ENCODE results near the gene ELAVL1. TPM values are rescaled to one million over a fixed set of nuclear protein-coding genes. Genes with fewer than 3 reads are reported as not detected.

The ELAVL1 gene
- total and polyA plus RNA-seq, 9 of the 15 experiments (the other 6 are each of a cell fraction or from before 2014, with no cell fraction given), result 4.3 to 172 (median 69.2) TPM

DNA sequence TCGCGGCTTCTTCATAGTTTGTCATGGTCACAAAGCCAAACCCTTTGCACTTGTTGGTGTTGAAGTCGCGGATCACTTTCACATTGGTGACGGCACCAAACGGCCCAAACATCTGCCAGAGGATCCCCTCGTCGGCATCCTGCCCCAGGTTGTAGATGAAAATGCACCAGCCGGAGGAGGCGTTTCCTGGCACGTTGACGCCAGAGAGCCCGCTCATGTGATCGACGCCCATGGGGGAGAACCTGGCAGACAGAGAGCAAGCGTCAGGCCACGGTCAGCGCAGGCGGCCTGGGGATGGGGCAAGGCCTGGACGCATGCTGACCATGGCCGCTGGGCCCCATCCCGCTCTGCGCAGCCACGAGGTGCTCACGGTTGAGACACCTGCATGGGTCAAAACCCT, 41.9 kb downstream of the ELAVL1 start:
- Histone ChIP-seq H3K27ac (ENCODE audit: extremely low read depth, low read depth, low read length) (no peak overlapping the region), H3K9ac (ENCODE audit: insufficient read depth in 1 of 2, low read depth in 2 of 2, low read length in 2 of 2) (peak overlapping the region in 1 of 2 experiments; percentile 26; a peak in 1 of 4 replicates), H3K4me2 (ENCODE audit: insufficient read depth, low read length) (no peak overlapping the region), H3K9me1 (ENCODE audit: control insufficient read depth, insufficient read depth, low read length) (no peaks in the 10 kb centered on the region), H3K36me3 (ENCODE audit: control insufficient read depth, insufficient read depth, low read length) (peaks cover 93% of the 10 kb centered on the region; the same call in 2 of the 3 replicates), H2AFZ (ENCODE audit: low read depth, low read length) (no peak overlapping the region), H3K79me2 (ENCODE audit: control insufficient read depth, insufficient read depth, low read length) (no peaks in the 10 kb centered on the region), H4K20me1 (replicated peaks; ENCODE audit: control insufficient read depth, insufficient read depth, low read length) (no peaks in the 10 kb centered on the region), H3K4me3 (no peak overlapping the region), H3K4me1 (replicated peaks in 1 of 2; ENCODE audit: control insufficient read depth in 2 of 2, insufficient read depth in 2 of 2, low read length in 2 of 2) (peaks cover 4 to 7% of the 10 kb centered on the region in 2 experiments; a peak in 4 of 5 replicates), H3K9me3 (replicated peaks; ENCODE audit: control insufficient read depth, insufficient read depth, low read depth, low read length) (no peaks in the 10 kb centered on the region), H3K27me3 (ENCODE audit: control insufficient read depth in 2 of 2, insufficient read depth in 2 of 2, low read length in 2 of 2) (no peaks in the 10 kb centered on the region)
- no peak for DNase-seq (ENCODE audit: extremely low read depth in 1 of 4, low spot score in 3 of 4)
- BruUV-seq (replicated peaks), result no TSS peak
- TF ChIP-seq POLR2G (IDR thresholded peaks at IDR 0.05; ENCODE audit: low read depth, low read length), result peak; percentile 64
- no peak for TF ChIP-seq ZBTB17 (CRISPR knock-in tag; IDR thresholded peaks at IDR 0.05)
- TF ChIP-seq RBM22 (IDR thresholded peaks at IDR 0.05; ENCODE audit: low read depth, low read length, poor library complexity, severe bottlenecking), result peak; percentile 57
- WGBS (ENCODE audit: insufficient coverage, low coverage, missing lambda C conversion rate), result 94% methylated on average over 22 of the region's 25 CpGs
- no peak for FAIRE-seq
- in situ Hi-C loops (cut with MboI), result no loop called here
- POLR2A ChIA-PET, result interaction anchor here (1.2 kb wide), 1 partner anchor 14 kb away, joined by 3 read pairs; no protein-coding TSS in a partner anchor
- no peak for ATAC-seq
- intact Hi-C loops (cut with micrococcal nuclease), result no loop called here
- CTCF ChIA-PET (ENCODE audit: low intra/inter-chr PET ratio), result no interaction called here

DNA sequence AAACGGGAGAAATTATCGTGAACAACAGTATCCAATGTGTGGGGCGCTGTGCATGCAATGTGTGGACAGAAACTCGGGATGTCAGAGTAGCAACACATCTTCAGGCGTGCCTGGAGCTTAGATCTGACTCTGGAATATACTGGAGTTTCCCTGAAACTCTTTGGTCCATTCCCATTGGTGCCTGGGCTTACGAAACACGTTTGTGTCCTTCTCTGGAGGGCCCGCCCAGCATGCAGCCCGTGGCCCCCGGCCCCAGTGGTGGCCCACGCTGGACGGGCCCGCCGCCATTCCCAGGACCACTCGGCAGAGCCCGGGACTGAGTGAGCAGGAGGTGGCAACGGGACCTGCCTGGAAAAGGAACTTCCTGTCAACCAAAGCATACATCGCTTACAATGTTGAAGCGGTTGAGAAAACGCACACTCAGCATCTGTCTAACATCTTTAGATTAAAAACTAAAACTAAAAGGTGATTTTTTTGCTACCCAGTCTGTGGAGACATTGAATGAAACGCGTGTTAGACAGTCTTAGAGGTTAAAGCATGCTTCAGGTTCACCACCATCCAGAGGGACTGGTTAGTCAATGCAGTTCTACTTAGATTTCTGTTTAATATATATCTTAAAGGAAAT, 42.7 kb downstream of the ELAVL1 start:
- WGBS (ENCODE audit: insufficient coverage, low coverage, missing lambda C conversion rate), result 90% methylated on average over 22 of the region's 22 CpGs
- Histone ChIP-seq H3K9me1 (ENCODE audit: control insufficient read depth, insufficient read depth, low read length) (no peaks in the 10 kb centered on the region), H3K4me1 (replicated peaks in 1 of 2; ENCODE audit: control insufficient read depth in 2 of 2, insufficient read depth in 2 of 2, low read length in 2 of 2) (peaks cover 7 to 8% of the 10 kb centered on the region in 2 experiments; a peak in 4 of 5 replicates), H3K9me3 (replicated peaks; ENCODE audit: control insufficient read depth, insufficient read depth, low read depth, low read length) (no peaks in the 10 kb centered on the region), H3K4me2 (ENCODE audit: insufficient read depth, low read length) (no peak overlapping the region), H4K20me1 (replicated peaks; ENCODE audit: control insufficient read depth, insufficient read depth, low read length) (no peaks in the 10 kb centered on the region), H3K79me2 (ENCODE audit: control insufficient read depth, insufficient read depth, low read length) (no peaks in the 10 kb centered on the region), H3K27ac (ENCODE audit: extremely low read depth, low read depth, low read length) (no peak overlapping the region), H3K4me3 (no peak overlapping the region), H3K9ac (ENCODE audit: insufficient read depth in 1 of 2, low read depth in 2 of 2, low read length in 2 of 2) (no peak overlapping the region), H3K27me3 (ENCODE audit: control insufficient read depth in 2 of 2, insufficient read depth in 2 of 2, low read length in 2 of 2) (no peaks in the 10 kb centered on the region), H2AFZ (ENCODE audit: low read depth, low read length) (no peak overlapping the region), H3K36me3 (ENCODE audit: control insufficient read depth, insufficient read depth, low read length) (peaks cover 93% of the 10 kb centered on the region; the same call in 2 of the 3 replicates)
- ChIA-PET CTCF (ENCODE audit: low intra/inter-chr PET ratio) (no interaction called here), POLR2A (no interaction called here)
- BruUV-seq (replicated peaks), result TSS peak; percentile 29
- no peak for DNase-seq (ENCODE audit: extremely low read depth in 1 of 4, low spot score in 3 of 4)
- in situ Hi-C loops (cut with MboI), result no loop called here
- no peak for FAIRE-seq
- no peak for ATAC-seq
- intact Hi-C loops (cut with micrococcal nuclease), result no loop called here
- TF ChIP-seq RBM22 (IDR thresholded peaks at IDR 0.05; ENCODE audit: low read depth, low read length, poor library complexity, severe bottlenecking) (peak; percentile 61), C11orf30 (IDR thresholded peaks at IDR 0.05; ENCODE audit: low read depth) (peak; percentile 85), NUFIP1 (IDR thresholded peaks at IDR 0.05; ENCODE audit: partially characterized antibody) (no peak), MAFG (tag; conservative IDR thresholded peaks at IDR 0.05) (peak; percentile 73), MAFF (IDR thresholded peaks at IDR 0.05; ENCODE audit: low read length) (peak; percentile 83), ZNF316 (IDR thresholded peaks at IDR 0.05) (peak; percentile 90), MAFK (IDR thresholded peaks at IDR 0.05; ENCODE audit: low read length) (peak; percentile 88), POLR2G (IDR thresholded peaks at IDR 0.05; ENCODE audit: low read depth, low read length) (peak; percentile 45; the same call in 1 of the 2 replicates), ARID2 (IDR thresholded peaks at IDR 0.05) (no peak)
- TF ChIP-seq, protein P1, sequence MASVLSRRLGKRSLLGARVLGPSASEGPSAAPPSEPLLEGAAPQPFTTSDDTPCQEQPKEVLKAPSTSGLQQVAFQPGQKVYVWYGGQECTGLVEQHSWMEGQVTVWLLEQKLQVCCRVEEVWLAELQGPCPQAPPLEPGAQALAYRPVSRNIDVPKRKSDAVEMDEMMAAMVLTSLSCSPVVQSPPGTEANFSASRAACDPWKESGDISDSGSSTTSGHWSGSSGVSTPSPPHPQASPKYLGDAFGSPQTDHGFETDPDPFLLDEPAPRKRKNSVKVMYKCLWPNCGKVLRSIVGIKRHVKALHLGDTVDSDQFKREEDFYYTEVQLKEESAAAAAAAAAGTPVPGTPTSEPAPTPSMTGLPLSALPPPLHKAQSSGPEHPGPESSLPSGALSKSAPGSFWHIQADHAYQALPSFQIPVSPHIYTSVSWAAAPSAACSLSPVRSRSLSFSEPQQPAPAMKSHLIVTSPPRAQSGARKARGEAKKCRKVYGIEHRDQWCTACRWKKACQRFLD (CRISPR knock-in tag; IDR thresholded peaks at IDR 0.05), result no peak
- TF ChIP-seq, protein P2, sequence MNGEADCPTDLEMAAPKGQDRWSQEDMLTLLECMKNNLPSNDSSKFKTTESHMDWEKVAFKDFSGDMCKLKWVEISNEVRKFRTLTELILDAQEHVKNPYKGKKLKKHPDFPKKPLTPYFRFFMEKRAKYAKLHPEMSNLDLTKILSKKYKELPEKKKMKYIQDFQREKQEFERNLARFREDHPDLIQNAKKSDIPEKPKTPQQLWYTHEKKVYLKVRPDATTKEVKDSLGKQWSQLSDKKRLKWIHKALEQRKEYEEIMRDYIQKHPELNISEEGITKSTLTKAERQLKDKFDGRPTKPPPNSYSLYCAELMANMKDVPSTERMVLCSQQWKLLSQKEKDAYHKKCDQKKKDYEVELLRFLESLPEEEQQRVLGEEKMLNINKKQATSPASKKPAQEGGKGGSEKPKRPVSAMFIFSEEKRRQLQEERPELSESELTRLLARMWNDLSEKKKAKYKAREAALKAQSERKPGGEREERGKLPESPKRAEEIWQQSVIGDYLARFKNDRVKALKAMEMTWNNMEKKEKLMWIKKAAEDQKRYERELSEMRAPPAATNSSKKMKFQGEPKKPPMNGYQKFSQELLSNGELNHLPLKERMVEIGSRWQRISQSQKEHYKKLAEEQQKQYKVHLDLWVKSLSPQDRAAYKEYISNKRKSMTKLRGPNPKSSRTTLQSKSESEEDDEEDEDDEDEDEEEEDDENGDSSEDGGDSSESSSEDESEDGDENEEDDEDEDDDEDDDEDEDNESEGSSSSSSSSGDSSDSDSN (IDR thresholded peaks at IDR 0.05; ENCODE audit: borderline replicate concordance in 1 of 2, low read depth in 2 of 2, low read length in 2 of 2), result no peak
